Cardiac fibroblast (primary cell): ENCODE measurements around the gene GALNT16.
A peak's percentile ranks its signal among the peaks of the same experiment; 100 is the strongest.

Experiments used
- DNase-seq, 2 donors: peaks; one replicate each; pipeline versions ENCODE4 v3.0.0 to v3.0.0-alpha.2; 2010; ENCODE audit warnings: low read depth in 2 of 2
- H3K4me3 ChIP-seq, 2 donors: replicated peaks in 1 of 2; 1 replicate in 1 of 2; 2 replicates in 1 of 2; pipeline ENCODE4 v1.5.1; 2011; ENCODE audit warnings: low read depth in 2 of 2, low read length in 2 of 2, mild to moderate bottlenecking in 2 of 2, moderate library complexity in 1 of 2
- CTCF ChIP-seq: IDR thresholded peaks from one replicate; pipeline ENCODE4 v1.5.1; 2011; ENCODE audit warnings: low read depth, mild to moderate bottlenecking, low read length, inconsistent platforms

Gene GALNT16

GRCh38 chr14:69342928-69343525, 83.1 kb downstream of the GALNT16 start:
- no peak overlapping the region for H3K4me3 ChIP-seq
- TF ChIP-seq CTCF: no peak
- DNase-seq: no peak

GRCh38 chr14:69344171-69344570, 84.2 kb downstream of the GALNT16 start:
- no peak overlapping the region for H3K4me3 ChIP-seq
- TF ChIP-seq CTCF: no peak
- no peak for DNase-seq

GRCh38 chr14:69345402-69345801, 85.4 kb downstream of the GALNT16 start:
- DNase-seq: no peak
- TF ChIP-seq CTCF: no peak
- no peak overlapping the region for H3K4me3 ChIP-seq

- peak; percentile 75 for TF ChIP-seq CTCF
- DNase-seq: peak; percentile 19 to 27
- H3K4me3 ChIP-seq: no peak overlapping the region
Observed at GRCh38 chr14:69346710-69347109, 86.8 kb downstream of the GALNT16 start.

- no peak for DNase-seq
- no peak for TF ChIP-seq CTCF
- no peak overlapping the region for H3K4me3 ChIP-seq
Observed at GRCh38 chr14:69349091-69349777, 89.3 kb downstream of the GALNT16 start.

GRCh38 chr14:69350892-69351291, 90.9 kb downstream of the GALNT16 start:
- no peak for DNase-seq
- H3K4me3 ChIP-seq: no peak overlapping the region
- no peak for TF ChIP-seq CTCF
